IPS-15b (cell line): Measurements from ENCODE around the gene AANAT.
A peak's percentile ranks its signal among the peaks of the same experiment; 100 is the strongest.

ENCODE experiments used
- H3K27me3 ChIP-seq: one replicate; pipeline ENCODE4 v1.6.1; 2013; ENCODE audit warnings: low read length; ENCODE audit not compliant: control insufficient read depth, insufficient read depth
- H3K36me3 ChIP-seq: one replicate; pipeline ENCODE4 v1.6.1; 2013; ENCODE audit warnings: low read length; ENCODE audit not compliant: control insufficient read depth, insufficient read depth
- H3K4me1 ChIP-seq: one replicate; pipeline ENCODE4 v1.6.1; 2013; ENCODE audit warnings: mild to moderate bottlenecking, low read length; ENCODE audit not compliant: control insufficient read depth, insufficient read depth
- H3K4me3 ChIP-seq: one replicate; pipeline ENCODE4 v1.5.1; 2013; ENCODE audit warnings: low read depth, low read length
- H3K9ac ChIP-seq: one replicate; pipeline ENCODE4 v1.6.1; 2013; ENCODE audit warnings: low read depth, mild to moderate bottlenecking, low read length
- H3K9me3 ChIP-seq: one replicate; pipeline ENCODE4 v1.6.1; 2013; ENCODE audit warnings: mild to moderate bottlenecking, low read length; ENCODE audit not compliant: control insufficient read depth, insufficient read depth

AANAT gene

DNA sequence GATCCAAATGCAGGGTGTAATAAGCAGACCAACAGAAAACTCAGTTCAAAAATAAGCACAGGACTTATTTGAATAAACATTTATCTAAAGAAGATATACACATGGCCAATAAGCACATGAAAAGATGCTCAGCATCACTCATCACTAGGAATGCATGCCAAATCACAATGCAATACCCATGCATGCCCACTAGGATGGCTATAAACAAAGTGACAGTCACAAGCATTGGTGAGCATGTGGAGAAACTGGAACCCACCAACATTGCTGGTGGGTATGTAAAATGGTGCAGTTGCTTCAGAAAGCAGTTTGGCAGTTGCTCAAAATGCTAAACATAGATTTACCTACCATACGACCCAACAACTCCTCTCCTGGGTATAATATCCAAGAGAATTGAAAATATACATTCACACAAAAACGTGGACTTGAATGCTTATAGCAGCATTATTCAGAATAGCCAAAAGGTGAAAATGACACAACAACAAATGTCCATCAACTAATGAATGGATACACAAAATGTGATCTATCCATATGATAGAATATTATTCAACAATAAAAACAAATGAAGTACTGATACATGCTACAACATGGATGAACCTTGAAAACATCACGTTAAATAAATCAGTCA is 34.6 kb upstream of the AANAT start:
- H3K36me3 ChIP-seq = no peaks in the 10 kb centered on the region
- no peaks in the 10 kb centered on the region for H3K27me3 ChIP-seq
- no peak overlapping the region for H3K4me3 ChIP-seq
- no peak overlapping the region for H3K9ac ChIP-seq
- H3K4me1 ChIP-seq = peaks cover 9% of the 10 kb centered on the region
- no peaks in the 10 kb centered on the region for H3K9me3 ChIP-seq

- no peak overlapping the region for H3K4me3 ChIP-seq
- H3K9ac ChIP-seq = no peak overlapping the region
- H3K4me1 ChIP-seq = peaks cover 9% of the 10 kb centered on the region
- no peaks in the 10 kb centered on the region for H3K27me3 ChIP-seq
- no peaks in the 10 kb centered on the region for H3K36me3 ChIP-seq
- no peaks in the 10 kb centered on the region for H3K9me3 ChIP-seq
Observed at GRCh38 chr17:76433693-76434092, 33.7 kb upstream of the AANAT start.

GRCh38 chr17:76434870-76435269 is 32.5 kb upstream of the AANAT start:
- H3K36me3 ChIP-seq = no peaks in the 10 kb centered on the region
- H3K9me3 ChIP-seq = no peaks in the 10 kb centered on the region
- H3K4me3 ChIP-seq = no peak overlapping the region
- no peak overlapping the region for H3K9ac ChIP-seq
- H3K27me3 ChIP-seq = no peaks in the 10 kb centered on the region
- H3K4me1 ChIP-seq = peaks cover 14% of the 10 kb centered on the region

DNA sequence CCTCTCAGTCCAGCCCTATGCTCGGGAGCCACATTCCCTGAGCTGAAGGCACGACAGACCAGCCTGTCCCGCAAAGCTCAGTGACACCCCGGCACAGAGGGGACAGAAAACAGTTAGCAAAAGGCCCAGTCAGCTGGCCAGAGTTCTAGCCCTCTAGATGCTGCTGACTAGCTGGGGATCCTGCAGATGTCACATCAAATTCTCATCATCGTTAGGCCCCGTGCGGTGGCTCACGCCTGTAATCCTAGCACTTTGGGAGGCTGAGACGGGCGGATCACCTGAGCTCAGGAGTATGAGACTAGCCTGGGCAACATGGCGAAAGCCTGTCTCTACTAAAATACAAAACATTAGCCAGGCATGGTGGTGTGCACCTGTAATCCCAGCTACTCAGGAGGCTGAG is 31.7 kb upstream of the AANAT start:
- Histone ChIP-seq H3K9me3 (no peaks in the 10 kb centered on the region), H3K9ac (no peak overlapping the region), H3K36me3 (no peaks in the 10 kb centered on the region), H3K4me3 (no peak overlapping the region), H3K27me3 (no peaks in the 10 kb centered on the region), H3K4me1 (peaks cover 16% of the 10 kb centered on the region)

- Histone ChIP-seq H3K4me3 (no peak overlapping the region), H3K36me3 (no peaks in the 10 kb centered on the region), H3K9ac (no peak overlapping the region), H3K9me3 (no peaks in the 10 kb centered on the region), H3K4me1 (peaks cover 29% of the 10 kb centered on the region), H3K27me3 (no peaks in the 10 kb centered on the region)
Observed at GRCh38 chr17:76437467-76438402, 29.7 kb upstream of the AANAT start.

DNA sequence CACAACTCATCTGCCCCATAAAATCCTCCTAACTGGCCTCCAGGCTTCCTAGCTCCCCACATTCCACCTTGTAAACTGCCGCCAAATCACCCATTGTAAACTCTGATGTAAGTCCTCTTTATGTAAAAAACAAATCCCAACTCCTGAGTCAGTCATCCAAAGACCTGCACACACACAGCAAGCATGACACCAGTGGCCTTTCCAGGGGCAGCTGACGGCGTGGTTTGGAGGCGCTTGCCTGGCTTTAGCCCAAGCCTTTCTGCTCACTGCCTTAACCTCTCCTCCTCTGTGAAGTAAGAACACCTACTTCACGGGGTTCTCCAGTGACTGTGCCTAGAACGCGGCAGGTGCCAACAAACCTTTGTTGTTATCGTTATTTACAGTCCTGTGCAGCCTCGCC is 28.5 kb upstream of the AANAT start:
- no peaks in the 10 kb centered on the region for H3K9me3 ChIP-seq
- no peak overlapping the region for H3K9ac ChIP-seq
- no peaks in the 10 kb centered on the region for H3K36me3 ChIP-seq
- H3K27me3 ChIP-seq = no peaks in the 10 kb centered on the region
- H3K4me3 ChIP-seq = no peak overlapping the region
- peaks cover 29% of the 10 kb centered on the region for H3K4me1 ChIP-seq

- Histone ChIP-seq H3K27me3 (no peaks in the 10 kb centered on the region), H3K36me3 (no peaks in the 10 kb centered on the region), H3K4me3 (no peak overlapping the region), H3K9ac (no peak overlapping the region), H3K4me1 (peaks cover 34% of the 10 kb centered on the region), H3K9me3 (no peaks in the 10 kb centered on the region)
Observed at GRCh38 chr17:76439314-76439928, 28.0 kb upstream of the AANAT start.

DNA sequence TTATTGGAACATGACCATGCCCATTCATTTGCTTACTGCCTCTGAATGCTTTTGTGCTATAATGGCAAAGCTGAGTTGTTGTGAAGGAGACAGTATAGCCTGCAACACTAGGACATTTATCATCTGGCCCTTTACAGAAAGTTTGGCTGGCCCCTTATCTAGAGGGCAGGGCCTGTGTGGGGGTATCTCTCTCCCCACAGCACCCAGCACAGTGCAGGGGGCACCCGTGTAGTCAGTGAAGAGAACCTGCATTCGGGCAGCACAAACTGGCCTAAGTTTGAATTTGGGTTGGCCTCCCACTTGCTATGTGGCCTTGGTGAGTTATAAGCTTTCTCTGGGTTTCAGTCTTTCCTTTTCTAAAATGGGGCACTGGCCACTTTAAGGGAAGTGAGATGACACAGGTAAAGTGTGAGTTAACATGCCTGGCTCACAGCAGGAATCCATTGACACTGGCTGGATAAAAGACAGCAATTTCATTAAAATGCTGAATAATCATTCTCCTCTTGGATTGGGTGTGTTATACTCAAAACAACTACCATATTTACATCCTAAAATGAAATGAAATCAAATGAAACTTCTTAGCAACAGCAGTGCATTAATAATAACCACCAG is 26.5 kb upstream of the AANAT start:
- Histone ChIP-seq H3K4me1 (peaks cover 44% of the 10 kb centered on the region), H3K4me3 (no peak overlapping the region), H3K36me3 (no peaks in the 10 kb centered on the region), H3K27me3 (no peaks in the 10 kb centered on the region), H3K9me3 (no peaks in the 10 kb centered on the region), H3K9ac (no peak overlapping the region)

DNA sequence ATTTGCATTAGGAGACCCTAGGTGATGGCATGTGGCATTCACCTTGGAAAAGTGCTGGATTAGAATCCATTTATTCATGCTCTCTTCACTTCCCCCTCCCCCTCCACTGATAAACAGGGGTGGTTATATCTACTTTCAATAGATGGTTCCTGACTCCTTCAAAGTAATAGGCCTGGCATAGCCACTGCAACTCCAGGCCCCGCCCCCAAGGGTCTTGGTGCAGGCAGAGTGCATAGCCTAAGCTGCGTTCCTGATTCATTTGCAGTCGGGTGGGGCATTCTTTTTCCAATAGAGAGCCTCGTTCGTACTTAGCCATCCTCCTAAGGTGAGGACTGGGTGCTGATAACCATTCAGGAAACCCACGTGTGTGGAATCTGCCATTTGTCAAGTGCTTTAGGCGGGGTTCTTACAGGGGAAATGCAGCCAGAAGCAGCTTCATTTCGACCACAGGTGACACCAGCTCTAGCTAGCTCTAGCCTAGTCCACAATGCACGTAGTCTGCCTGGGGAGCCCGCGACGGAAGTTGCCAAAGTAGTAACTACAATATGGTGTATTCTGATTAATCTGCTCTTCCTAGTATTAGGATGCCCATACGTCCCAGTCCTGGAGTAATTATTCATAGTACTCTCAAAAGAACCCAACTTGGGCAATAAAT is 25.6 kb upstream of the AANAT start:
- Histone ChIP-seq H3K27me3 (no peaks in the 10 kb centered on the region), H3K9ac (no peak overlapping the region), H3K9me3 (no peaks in the 10 kb centered on the region), H3K4me3 (no peak overlapping the region), H3K4me1 (peaks cover 50% of the 10 kb centered on the region), H3K36me3 (no peaks in the 10 kb centered on the region)

- Histone ChIP-seq H3K4me1 (peaks cover 58% of the 10 kb centered on the region), H3K9ac (peak overlapping the region; percentile 4), H3K9me3 (no peaks in the 10 kb centered on the region), H3K27me3 (no peaks in the 10 kb centered on the region), H3K4me3 (no peak overlapping the region), H3K36me3 (no peaks in the 10 kb centered on the region)
Observed at GRCh38 chr17:76442341-76443338, 24.8 kb upstream of the AANAT start.
